ENCODE data around the gene SAMD14. TPM values are rescaled to one million over a fixed set of nuclear protein-coding genes. Genes with fewer than 3 reads are reported as not detected.

Gene SAMD14
- total and polyA plus RNA-seq, 10 of the 15 experiments (the other 5 are each of a cell fraction or from before 2014, with no cell fraction given) = 0.06 to 1.7 (median 0.25) TPM; not detected in 3

GRCh38 chr17:50150354-50151040 is 20.5 kb upstream of the SAMD14 start, which contains the start of gene PPP1R9B (continued):
- TF ChIP-seq ZBTB11 (CRISPR knock-in tag; IDR thresholded peaks at IDR 0.05) = no peak
- TF ChIP-seq DPF2 (IDR thresholded peaks at IDR 0.05) = no peak
- TF ChIP-seq PAX8 (IDR thresholded peaks at IDR 0.05) = no peak
- TF ChIP-seq CHD1 (IDR thresholded peaks at IDR 0.05; ENCODE audit: low read depth, low read length) = 0 out of 2 replicates have a peak, but pooled peaks have one; percentile 26
- no peak for TF ChIP-seq SPI1 (IDR thresholded peaks at IDR 0.05; ENCODE audit: borderline replicate concordance, insufficient read depth, low read depth, low read length)
- TF ChIP-seq NRF1 (conservative IDR thresholded peaks at IDR 0.05; ENCODE audit: low read depth, low read length) = no peak
- TF ChIP-seq NFYB (IDR thresholded peaks at IDR 0.05; ENCODE audit: insufficient read depth, low read depth, low read length) = no peak
- TF ChIP-seq MYB (IDR thresholded peaks at IDR 0.05; ENCODE audit: borderline replicate concordance, low read depth, low read length) = no peak
- no peak for TF ChIP-seq RAD51 (IDR thresholded peaks at IDR 0.05)
- peak; percentile 39 for TF ChIP-seq LARP7 (IDR thresholded peaks at IDR 0.05)
- no peak for TF ChIP-seq ZNF24 (IDR thresholded peaks at IDR 0.05)
- no peak for TF ChIP-seq CEBPB (IDR thresholded peaks at IDR 0.05; ENCODE audit: borderline replicate concordance in 1 of 2, low read depth in 2 of 2, low read length in 2 of 2)
- TF ChIP-seq NFXL1 (IDR thresholded peaks at IDR 0.05; ENCODE audit: borderline replicate concordance) = no peak
- no peak for TF ChIP-seq IRF3 (IDR thresholded peaks at IDR 0.05)
- TF ChIP-seq ZBTB33 (IDR thresholded peaks at IDR 0.05) = no peak
- TF ChIP-seq, protein P1, sequence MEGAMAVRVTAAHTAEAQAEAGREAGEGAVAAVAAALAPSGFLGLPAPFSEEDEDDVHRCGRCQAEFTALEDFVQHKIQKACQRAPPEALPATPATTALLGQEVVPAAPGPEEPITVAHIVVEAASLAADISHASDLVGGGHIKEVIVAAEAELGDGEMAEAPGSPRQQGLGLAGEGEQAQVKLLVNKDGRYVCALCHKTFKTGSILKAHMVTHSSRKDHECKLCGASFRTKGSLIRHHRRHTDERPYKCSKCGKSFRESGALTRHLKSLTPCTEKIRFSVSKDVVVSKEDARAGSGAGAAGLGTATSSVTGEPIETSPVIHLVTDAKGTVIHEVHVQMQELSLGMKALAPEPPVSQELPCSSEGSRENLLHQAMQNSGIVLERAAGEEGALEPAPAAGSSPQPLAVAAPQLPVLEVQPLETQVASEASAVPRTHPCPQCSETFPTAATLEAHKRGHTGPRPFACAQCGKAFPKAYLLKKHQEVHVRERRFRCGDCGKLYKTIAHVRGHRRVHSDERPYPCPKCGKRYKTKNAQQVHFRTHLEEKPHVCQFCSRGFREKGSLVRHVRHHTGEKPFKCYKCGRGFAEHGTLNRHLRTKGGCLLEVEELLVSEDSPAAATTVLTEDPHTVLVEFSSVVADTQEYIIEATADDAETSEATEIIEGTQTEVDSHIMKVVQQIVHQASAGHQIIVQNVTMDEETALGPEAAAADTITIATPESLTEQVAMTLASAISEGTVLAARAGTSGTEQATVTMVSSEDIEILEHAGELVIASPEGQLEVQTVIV (IDR thresholded peaks at IDR 0.05; ENCODE audit: borderline replicate concordance, partially characterized antibody) = no peak

Measured in GM12878 (cell line).